GM19468 (cell line): ENCODE results near the gene ANKFY1.
"Not testable (repeated sequence)": the region's sequence is repeated elsewhere in the genome, so short reads cannot be mapped to it uniquely, and the experiment has no call there.

ENCODE experiments used
- ATAC-seq: cut with Tn5 transposase; IDR thresholded peaks from one replicate; pipeline ENCODE4 v1.9.1; 2021; ENCODE audit warnings: mild to moderate bottlenecking, moderate library complexity, moderate number of reproducible peaks; ENCODE audit not compliant: unreplicated experiment; ENCODE audit errors: extremely low read depth

Gene ANKFY1

DNA sequence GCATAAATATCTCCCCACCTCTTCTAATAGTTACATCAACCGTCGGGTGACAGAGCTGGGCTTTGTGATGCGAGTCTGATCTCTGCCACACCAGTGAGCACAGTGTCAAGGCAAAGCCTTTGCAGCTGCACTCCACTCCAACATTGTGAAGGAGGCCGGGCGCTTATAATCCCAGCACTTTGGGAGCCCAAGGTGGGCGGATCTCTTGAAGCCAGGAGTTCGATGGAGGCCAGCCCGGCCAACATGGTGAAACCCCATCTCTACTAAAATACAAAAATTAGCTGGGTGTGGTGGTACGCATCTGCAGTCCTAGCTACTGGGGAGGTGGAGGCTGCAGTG is 101.8 kb downstream of the ANKFY1 start:
- no peak for ATAC-seq

DNA sequence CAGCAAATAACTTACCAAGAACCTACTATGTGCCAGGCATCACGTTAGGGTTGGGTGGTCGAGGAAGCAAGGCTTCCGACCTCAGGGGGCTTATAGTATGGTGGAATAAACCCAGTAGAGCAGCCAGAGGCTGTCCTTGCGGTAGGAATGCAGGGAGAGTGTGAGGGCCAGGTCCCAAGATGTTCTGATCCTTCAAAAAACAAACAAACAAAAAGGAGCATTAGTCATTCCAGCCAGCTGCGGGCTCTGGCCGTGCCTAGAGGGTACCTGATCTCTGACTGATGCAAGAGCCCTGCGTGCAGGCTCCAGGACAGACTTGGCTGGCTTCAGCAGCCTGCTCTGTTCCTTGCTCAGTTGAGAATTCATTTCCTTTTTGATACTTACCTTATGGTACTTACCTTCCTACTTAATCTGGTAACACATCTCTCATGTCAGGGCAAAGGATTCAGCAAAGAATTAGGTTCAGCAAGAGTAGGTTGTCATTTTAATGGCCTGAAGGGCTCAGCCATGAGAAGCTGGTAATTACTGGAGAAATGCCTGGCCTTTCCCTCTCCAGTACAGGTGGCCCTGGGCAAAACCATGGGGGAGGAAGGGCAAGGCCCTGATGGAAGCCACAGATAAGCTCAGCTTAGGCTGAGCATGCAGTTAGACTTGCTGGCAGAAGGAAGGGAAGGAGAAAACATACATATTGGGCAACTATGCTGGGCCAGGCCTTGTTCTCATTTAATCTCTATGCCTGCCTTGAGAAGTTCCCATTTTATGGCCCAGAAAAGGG is 102.4 kb downstream of the ANKFY1 start:
- no peak for ATAC-seq

DNA sequence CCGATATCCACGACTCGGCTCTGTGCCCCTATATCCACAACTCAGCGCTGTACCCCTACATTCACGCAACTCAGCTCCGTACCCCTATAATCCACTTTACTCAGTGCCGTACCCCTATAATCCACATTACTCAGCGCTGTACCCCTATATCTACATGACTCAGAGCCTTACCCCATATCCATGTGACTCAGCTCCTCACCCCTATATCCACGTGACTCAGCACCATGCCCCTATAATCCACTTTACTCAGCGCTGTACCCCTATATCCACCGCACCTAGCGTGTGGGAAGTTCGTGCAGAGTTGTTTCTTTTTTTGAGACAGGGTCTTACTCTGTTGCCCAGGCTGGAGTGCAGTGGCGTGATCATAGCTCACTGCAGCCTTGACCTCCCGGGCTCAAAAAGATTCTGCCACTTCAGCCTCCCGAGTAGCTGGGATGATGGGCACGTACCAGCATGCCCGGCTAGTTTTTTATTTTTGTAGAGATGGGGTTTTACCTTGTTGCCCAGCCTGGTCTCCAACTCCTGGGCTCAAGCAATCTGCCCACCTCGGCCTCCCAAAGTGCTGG is 103.4 kb downstream of the ANKFY1 start:
- ATAC-seq: no peak

DNA sequence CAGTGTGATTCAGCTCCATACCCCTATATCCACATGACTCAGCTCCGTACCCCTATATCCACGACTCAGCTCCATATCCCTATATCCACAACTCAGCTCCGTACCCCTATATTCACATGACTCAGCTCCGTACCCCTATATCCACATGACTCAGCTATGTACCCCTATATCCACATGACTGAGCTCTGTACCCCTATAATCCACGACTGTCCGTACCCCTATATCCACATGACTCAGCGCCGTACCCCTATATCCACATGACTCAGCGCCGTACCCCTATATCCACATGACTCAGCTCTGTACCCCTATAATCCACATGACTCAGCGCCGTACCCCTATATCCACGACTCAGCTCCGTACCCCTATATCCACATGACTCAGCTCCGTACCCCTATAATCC is 104.0 kb downstream of the ANKFY1 start:
- ATAC-seq: no peak

DNA sequence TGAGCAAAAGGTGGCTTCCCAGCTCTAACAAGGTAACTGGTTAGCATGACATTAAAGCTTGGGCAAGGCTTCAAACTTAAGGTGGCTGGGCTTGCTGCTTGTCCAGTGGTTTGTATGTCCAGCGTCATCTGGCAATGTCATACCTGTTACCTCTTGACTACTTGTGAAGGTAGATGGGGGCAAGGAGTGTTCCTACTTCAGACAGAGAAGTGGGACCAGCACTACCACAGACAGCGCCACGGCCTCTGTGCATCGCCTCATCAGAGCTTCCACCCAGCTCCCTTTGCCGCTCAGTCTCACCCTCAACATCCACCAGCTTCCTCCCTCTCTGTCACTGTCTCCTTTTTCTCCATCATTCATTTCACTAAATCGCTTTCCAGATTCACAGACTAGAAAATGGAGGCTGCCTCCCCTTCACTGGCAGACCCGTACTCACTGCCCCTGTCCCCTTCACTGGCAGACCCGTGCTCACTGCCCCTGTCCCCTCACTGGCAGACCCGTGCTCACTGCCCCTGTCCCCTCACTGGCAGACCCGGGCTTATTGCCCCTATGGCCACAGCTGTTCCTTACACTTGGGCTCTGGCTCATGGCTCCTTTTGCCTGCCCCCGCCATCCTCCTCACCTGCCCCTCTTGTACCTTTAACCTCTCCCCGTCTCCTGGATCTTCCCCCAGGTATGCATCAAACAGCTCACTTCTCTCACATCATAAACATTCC is 106.0 kb downstream of the ANKFY1 start:
- ATAC-seq: no peak

DNA sequence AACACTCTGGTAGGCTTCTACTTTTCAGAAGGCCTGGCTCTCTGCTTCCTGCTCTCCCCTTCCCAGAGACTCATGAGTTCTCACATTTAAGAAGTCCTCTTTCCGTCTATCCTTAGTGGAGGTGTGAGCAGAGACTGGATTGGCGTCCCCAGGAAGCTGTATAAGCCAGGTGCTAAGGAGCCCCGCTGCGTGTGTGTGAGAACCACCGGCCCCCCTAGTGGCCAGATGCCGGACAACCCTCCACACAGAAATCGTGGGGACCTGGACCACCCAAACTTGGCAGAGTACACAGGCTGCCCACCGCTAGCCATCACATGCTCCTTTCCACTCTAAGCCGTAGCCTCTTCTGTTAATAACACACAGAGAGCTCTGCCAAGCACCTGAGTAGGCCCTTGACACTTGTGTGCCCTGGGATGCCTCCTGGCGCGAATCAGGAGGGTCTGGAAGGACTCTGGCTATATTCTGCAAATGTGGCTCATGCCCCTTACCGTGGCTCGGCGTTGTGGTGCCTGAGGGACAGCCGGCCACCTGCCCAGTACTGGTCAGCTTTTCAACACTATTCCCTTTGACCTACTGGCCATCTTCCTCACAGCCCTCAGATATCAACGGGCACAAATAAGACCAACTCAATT is 106.9 kb downstream of the ANKFY1 start:
- ATAC-seq: no peak

DNA sequence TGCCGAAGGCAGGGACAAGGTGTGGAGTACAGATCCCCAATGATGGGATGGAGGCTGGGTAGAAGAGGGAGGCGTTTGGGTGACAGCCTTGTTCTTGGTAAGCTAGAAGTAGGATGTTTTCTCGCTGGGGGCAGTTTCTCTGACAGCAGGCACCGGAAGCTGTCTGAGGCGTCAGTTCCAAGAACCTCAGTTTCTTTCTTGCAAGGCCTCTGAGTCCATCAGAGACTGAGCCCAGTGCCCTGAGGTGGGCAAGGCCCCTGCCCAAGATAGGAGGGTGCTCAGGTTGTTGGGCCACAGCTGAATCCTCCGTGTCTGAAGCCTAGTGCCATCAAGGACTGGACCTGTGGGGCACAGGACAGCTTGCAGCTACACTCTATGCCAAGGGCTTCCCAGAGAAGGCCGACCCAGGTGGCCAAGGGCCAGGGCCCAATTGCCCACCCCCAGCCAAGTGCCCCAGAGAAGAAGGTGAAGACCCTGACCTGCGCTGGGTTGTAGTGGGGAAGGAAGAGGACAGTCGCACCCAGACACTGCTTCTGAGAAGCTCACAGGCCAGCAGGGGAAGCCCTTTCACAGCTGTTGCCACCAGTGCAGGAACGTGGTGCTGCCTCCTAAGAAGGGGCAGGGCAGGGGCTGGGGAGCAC is 107.7 kb downstream of the ANKFY1 start:
- ATAC-seq: no peak

DNA sequence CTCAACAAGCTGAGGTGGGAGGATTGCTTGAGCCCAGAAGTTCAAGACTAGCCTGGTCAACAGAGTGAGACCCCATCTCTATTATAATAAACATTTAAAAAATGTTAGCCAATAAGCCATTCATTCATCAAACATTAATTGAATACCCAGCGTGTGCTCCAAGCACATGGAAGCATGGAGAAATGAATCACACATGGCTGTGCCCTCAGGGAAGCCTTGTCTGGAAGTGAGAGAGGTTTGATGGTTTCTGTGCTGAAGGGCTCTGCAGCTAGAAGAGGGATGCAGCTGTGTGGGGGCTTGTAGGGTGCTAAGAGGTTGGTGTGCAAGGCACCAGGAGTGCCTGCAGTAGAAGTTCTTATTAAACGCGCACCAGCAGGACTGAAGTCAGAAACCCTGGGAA is 109.6 kb downstream of the ANKFY1 start:
- ATAC-seq: no peak

DNA sequence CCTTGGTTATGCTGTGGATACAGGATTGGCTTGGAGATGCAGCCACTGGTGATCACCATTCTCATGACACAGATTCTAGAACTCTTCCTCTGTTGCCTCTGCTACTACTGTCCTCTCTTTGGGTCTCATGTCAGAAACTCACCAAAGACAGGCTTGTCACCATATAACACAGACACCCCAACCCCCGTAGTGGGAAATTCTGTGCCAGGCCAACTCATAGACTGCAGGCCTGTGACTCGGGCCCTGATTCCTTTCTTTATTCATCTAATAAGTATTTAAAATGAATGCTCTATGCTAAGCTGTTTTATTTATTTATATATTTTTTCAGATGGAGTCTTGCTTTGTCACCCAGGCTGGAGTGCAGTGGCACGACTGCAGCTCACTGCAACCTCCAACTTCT is 111.3 kb downstream of the ANKFY1 start:
- ATAC-seq: no peak

DNA sequence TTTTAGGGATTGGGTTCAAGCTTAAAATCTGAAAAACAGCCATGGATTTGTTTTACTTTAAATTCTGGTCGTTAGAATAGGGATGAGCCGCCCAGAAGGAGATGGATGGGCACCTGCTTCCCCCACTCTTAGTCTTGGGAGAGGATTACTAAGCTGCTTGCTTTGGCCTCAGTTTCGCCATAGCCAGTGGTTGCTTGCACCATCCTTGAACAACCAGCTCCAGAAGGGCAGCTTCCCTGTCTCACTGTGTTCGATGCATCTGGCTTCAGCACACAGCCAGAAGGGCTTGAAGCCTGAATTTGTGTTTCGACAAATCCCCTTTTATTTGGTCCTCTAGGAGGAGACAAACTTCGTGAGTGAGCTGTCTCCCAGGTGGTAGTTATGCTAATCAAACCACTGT is 113.7 kb downstream of the ANKFY1 start:
- no peak for ATAC-seq

DNA sequence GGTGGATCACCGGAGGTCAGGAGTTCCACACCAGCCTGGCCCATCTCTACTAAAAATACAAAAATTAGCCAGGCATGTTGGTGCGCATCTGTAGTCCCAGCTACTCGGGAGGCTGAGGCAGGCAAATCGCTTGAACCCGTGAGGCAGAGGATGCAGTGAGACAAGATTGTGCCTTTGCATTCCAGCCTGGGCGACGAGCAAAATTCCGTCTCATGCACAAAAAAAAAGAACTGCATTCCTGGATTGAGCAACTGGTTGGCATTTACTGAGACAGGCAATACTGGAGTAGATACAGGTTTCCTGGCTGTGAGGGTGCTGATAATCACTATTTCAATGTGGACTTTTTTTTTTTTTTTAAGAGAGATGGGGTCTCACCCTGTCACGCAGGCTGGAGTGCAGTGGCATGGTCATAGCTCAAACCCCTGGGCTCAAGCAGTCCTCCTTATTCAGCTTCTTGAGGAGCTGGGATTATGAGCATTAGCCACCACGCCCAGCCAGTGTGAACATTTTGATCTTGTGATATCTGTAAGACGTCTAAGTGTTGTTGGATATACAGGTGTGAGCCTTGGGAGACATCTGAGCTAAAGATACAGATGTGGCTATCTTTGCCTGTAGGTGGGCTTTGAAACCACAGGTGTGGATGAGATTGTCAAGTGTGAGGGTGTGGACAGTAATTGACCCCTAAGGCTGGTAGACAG is 115.0 kb downstream of the ANKFY1 start:
- ATAC-seq: no peak

DNA sequence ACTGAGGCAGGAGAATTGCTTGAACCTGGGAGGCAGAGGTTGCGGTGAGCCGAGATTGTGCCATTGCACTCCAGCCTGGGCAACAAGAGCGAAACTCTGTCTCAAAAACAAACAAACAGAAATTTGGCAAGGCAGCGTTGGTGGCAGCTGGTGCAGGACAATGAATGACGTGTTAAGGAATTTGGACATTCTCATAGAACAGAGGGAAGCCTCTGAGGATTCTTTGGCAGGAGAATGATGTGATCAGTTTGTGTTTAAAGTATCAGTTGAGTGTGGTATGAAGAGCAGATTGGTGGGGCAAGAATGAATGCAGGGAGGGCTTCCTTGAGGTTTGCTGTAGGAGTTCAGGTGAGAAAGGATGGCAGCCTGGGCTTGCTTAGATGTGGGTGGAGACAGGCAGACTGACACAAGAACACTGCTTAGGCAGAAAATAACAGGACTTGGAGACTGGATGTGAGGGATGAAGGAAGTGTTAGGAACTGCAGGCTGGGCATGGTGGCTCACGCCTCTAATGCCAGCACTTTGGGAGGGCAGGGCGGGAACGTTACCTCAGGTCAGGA is 115.9 kb downstream of the ANKFY1 start:
- ATAC-seq: no peak

DNA sequence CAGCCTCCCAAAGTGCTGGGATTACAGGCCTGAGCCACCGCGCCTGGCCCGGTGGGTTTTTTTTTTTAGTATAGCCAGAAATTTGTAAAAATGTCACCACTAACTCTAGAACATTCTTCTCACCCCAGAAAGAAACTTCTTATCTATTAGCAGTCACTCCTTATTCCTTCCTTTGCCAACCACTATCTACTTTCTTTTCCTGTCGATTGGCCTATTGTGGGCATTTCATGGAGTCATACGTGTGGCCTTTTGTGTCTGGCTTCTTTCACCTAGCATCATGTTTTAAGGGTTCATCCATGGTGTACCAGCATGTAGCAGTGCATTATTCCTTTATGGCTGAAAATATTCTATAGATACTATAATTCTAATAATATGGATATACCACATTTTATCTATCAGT is 117.1 kb downstream of the ANKFY1 start:
- no peak for ATAC-seq

DNA sequence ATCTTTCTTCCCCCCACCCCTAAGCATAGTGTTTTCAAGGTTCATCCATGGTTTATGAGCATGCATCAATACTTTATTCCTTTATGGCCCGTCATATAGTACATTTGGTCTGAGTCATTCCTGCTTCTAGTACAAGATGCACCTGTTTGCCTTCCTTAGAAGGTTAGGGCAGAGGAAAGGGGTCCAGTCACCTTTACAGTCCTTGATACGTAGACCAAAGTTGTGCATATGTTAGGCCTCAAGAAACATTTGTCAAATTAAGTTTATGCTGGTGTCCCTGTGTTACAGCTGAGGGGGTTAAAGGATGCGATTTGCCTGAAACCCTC is 119.4 kb downstream of the ANKFY1 start:
- no peak for ATAC-seq

DNA sequence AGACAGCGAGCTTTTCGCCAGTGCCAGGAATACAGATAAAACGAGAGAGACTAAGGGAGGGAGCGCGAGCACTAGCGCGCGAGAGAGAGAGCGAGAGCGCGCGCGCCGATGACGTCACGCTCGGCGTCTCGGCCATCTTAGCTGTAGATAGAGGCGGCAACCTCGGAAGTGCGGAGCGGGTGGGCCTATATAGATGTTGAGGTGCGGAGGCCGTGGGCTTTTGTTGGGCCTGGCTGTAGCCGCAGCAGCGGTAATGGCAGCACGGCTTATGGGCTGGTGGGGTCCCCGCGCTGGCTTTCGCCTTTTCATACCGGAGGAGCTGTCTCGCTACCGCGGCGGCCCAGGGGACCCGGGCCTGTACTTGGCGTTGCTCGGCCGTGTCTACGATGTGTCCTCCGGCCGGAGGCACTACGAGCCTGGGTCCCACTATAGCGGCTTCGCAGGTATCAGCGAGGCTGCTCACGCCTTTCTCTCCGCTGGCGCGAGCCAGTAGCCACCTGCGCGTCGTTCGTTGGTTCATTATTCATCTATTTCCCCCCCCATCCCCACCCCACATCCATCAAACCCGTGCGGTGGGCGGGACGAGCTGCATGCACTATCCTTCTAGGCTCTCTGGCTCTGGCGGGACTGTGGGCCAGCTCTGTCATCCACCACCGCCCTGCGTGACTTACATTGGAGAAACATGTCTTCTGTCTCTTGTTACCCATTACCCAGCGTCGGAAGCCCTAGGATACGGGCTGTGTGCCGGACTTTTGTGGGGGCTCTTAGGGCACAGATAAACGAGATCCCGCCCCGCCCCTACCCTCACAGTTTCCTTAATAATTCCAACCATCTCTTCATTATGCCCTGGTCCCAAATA is 120.0 kb downstream of the ANKFY1 start:
- no peak for ATAC-seq

DNA sequence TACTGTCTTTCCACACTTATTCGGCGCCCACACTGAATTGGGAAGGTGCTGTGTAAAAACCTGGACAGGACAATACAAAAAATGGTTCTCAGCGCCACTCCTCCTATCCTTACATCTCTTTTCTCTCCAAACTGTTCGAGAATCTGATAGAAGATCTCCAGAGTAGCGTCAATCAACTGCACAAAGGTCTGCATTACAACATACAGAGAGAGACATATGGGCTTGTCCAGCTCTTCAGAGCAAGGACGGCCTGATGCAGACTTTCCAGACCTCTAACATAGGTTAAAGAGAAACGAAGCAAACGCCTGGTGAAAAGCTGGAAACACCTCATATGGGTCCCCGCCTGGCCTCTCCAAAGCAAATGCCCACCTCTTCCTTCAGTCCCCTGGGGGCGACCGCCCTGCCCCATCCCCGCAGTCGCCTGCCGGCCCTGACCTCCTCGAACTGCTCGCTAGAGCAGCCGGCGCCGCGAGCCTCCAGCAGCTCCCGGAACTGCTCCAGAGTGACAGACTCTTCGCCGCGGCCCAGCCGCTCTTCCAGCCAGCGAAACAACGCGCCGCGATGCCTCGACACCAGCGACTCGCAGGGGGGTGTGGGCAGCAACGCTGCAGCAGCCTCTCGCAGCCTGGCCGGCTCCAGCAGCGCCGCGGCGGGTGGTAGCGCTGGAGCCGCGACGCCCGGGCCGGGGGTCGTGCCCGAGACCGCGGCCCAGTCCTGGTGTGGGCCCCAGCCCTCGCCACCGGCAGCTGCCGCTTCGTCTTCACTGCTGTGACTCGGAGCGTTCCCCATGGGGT is 121.5 kb downstream of the ANKFY1 start:
- ATAC-seq: no peak

DNA sequence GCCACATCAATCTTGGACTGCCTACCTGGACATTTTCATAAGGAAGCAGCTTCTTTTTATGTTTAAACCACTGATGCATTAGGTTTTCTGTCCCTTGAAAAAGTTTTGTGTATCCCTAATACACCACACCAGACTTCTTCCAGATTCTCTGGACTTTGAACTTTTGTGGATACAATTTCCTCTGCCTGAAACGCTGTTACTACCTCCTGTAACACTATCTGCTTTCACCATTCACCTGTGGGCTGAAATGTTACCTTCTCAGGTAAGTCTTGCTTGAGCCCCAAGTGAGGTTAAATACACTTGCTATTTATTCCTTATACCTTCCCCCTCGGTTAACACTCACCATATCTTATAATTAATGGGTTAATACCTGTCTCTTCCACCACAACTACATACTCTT is 123.7 kb downstream of the ANKFY1 start:
- ATAC-seq: no peak

DNA sequence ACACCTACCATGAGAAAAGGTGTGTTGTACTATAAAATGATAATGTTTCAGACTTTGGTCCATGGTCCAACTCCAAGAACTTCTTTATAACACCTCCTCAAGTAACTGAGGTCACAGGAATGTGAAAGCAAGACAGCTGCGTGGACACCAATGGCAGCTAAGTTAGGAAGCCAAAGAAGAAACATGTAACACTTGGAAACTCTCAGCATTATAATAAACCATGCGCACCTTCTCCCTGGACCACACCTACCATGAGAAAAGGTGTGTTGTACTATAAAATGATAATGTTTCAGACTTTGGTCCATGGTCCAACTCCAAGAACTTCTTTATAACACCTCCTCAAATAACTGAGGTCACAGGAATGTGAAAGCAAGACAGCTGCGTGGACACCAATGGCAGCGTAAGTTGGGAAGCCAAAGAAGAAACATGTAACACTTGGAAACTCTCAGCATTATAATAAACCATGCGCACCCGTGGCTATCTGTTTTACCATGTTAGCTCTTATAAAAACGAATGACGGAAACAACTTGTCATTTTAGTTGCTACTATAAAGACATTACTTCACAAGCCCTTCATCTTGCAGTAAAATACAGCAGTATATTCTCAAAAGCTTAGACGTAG is 124.8 kb downstream of the ANKFY1 start:
- ATAC-seq: not testable (repeated sequence)
